Peyer's patch (tissue), 4 donors: ENCODE data around the gene MARS1.

Experiments
- CTCF ChIP-seq, 6 experiments: fragments of 450-650 bp in 4 of 6; fragments of 200-600 bp in 2 of 6; sonication (generic) in 1 of 6; IDR thresholded peaks; one replicate each; pipeline ENCODE4 v1.5.1; 2017 to 2019; ENCODE audit warnings: antibody characterized with exemption in 6 of 6, mild to moderate bottlenecking in 3 of 6, moderate library complexity in 1 of 6
- POLR2A ChIP-seq, 2 donors: fragments of 450-650 bp; IDR thresholded peaks; one replicate each; pipeline ENCODE4 v1.5.1; 2017; ENCODE audit warnings: antibody characterized with exemption in 2 of 2, mild to moderate bottlenecking in 2 of 2, moderate library complexity in 2 of 2

DNA sequence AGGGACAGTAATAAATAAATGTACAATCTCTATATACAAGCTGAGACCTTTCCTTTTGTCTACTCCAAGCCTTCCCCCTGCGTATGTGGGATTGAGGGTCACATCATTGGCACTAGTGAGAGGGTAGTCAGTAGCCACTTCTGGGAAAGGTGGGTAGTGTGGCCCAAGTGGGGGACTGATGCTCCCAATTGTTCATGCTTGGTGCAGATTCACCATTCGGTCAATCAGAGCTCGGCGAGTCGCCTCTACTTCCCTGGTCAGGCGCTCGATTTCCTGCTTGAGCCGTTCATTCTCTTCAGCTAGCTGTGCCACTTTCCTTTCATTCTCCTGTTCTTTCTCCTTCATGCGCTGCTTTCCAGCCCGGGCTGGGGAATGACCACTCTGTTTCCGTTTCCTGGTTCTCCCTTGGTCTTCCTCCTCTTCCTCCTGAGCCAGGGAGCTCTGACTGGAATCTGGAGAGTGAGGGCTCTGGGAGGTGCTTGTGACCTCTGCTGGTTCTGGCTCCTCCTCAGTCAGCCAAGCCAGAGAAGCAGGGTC, 28.8 kb downstream of the MARS1 start:
- TF ChIP-seq CTCF (IDR thresholded peaks at IDR 0.05) (no peak), POLR2A (IDR thresholded peaks at IDR 0.05) (no peak)
